ENCODE results near the gene PITPNC1. TPM values are rescaled to one million over a fixed set of nuclear protein-coding genes. Genes with fewer than 3 reads are reported as not detected.

The PITPNC1 gene
- total RNA-seq, 2 donors from 2014 or later = 79.5 to 109 TPM

DNA sequence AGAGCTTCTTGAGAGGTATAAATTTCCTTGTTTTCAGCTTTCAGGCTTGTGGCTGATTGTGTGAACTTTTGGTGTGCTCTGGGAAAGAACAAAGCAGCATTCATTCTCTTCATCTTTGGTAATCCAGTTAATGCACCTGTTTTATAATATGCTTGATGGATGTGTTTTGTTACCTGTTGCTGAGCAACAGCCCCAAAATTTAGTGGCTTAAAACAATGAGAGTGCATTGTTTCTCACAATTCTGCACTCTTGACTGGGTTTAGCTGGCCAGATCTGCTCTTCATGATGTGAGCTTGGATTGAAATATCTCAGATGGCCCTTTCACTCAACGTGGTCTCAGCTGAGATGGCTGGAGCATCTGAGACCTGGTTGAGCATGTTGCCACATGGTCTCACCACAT lies 281.9 kb downstream of the PITPNC1 start:
- peaks cover 11% of the 10 kb centered on the region for H3K4me1 Mint-ChIP-seq (ENCODE audit: low read depth)
- ATAC-seq (replicated peaks in 1 of 2) = no peak

DNA sequence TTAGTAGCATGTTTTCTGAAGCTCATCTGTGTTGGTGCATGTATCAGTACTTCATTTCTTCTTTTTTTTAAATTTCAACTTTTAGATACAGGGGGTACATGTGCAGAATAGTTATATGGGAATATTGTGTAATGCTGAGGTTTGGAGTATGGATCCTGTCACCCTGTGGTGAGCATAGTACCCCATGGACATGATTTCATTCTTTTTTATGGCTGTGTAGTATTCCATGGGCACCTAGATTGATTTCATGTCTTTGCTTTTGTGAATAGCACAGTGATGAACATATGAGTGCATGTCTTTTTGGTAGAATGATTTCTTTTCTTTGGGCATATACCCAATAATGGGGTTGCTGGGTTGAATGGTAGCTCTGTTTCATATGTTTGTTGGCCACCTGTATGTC lies 285.6 kb downstream of the PITPNC1 start:
- Mint-ChIP-seq H3K4me1 (ENCODE audit: low read depth) (peaks cover 11% of the 10 kb centered on the region), H3K36me3 (ENCODE audit: insufficient read depth in 2 of 2) (peaks cover 7 to 20% of the 10 kb centered on the region in 2 donors), H3K27ac (no peak overlapping the region), H3K27me3 (ENCODE audit: low read depth) (no peaks in the 10 kb centered on the region), H3K9me3 (peaks cover 8 to 12% of the 10 kb centered on the region in 2 donors), H3K4me3 (no peak overlapping the region)
- ATAC-seq (replicated peaks in 1 of 2) (no peak), DNase-seq (no peak)

More for the DNA sequence above, 281.9 kb downstream of the PITPNC1 start:
- no peak overlapping the region for H3K4me3 Mint-ChIP-seq
- DNase-seq = no peak
- H3K27ac Mint-ChIP-seq = peak overlapping the region; percentile 14
- peaks cover 7 to 23% of the 10 kb centered on the region in 2 donors for H3K36me3 Mint-ChIP-seq (ENCODE audit: insufficient read depth in 2 of 2)
- H3K9me3 Mint-ChIP-seq = peaks cover 8 to 12% of the 10 kb centered on the region in 2 donors
- H3K27me3 Mint-ChIP-seq (ENCODE audit: low read depth) = no peaks in the 10 kb centered on the region

GRCh38 chr17:67663457-67663856 lies 286.4 kb downstream of the PITPNC1 start:
- DNase-seq = no peak
- H3K4me1 Mint-ChIP-seq (ENCODE audit: low read depth) = peaks cover 10% of the 10 kb centered on the region
- no peak overlapping the region for H3K27ac Mint-ChIP-seq
- no peak for ATAC-seq (replicated peaks in 1 of 2)
- peaks cover 3 to 17% of the 10 kb centered on the region in 2 donors for H3K36me3 Mint-ChIP-seq (ENCODE audit: insufficient read depth in 2 of 2)
- H3K4me3 Mint-ChIP-seq = no peak overlapping the region
- no peaks in the 10 kb centered on the region for H3K27me3 Mint-ChIP-seq (ENCODE audit: low read depth)
- H3K9me3 Mint-ChIP-seq = peaks cover 2 to 11% of the 10 kb centered on the region in 2 donors

GRCh38 chr17:67666028-67666427 lies 288.9 kb downstream of the PITPNC1 start:
- Mint-ChIP-seq H3K36me3 (ENCODE audit: insufficient read depth in 2 of 2) (peaks cover 0 to 10% of the 10 kb centered on the region in 2 donors), H3K27ac (peak overlapping the region; percentile 11), H3K4me3 (no peak overlapping the region), H3K9me3 (peaks cover 0 to 5% of the 10 kb centered on the region in 2 donors), H3K27me3 (ENCODE audit: low read depth) (no peaks in the 10 kb centered on the region), H3K4me1 (ENCODE audit: low read depth) (no peaks in the 10 kb centered on the region)
- ATAC-seq (replicated peaks in 1 of 2) (no peak), DNase-seq (no peak)

DNA sequence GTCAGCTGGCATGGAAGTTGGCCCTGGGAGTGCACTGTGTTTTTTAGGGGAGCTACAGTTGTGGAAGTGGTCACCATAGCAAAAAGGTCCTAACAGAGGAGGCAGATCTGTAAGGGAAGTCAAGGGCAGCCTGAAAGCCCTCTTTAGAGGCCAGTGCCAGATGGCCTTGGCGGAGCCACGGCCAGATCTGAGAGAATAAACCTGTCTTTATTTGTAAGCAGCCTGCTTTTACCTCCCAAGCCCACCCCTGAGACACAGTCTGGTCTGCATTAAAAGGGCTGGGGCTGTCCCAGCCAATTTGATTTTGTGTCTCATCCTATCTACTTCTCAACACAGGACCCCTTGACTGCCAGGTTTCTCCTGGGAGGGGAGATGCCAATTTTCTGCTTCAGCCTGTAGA lies 289.6 kb downstream of the PITPNC1 start:
- no peak for ATAC-seq (replicated peaks in 1 of 2)
- Mint-ChIP-seq H3K4me3 (no peak overlapping the region), H3K4me1 (ENCODE audit: low read depth) (no peaks in the 10 kb centered on the region), H3K9me3 (peaks cover 0 to 2% of the 10 kb centered on the region in 2 donors), H3K36me3 (ENCODE audit: insufficient read depth in 2 of 2) (peaks cover 0 to 4% of the 10 kb centered on the region in 2 donors), H3K27me3 (ENCODE audit: low read depth) (no peaks in the 10 kb centered on the region), H3K27ac (no peak overlapping the region)
- no peak for DNase-seq

- H3K27ac Mint-ChIP-seq = no peak overlapping the region
- peaks cover 0 to 5% of the 10 kb centered on the region in 2 donors for H3K36me3 Mint-ChIP-seq (ENCODE audit: insufficient read depth in 2 of 2)
- no peak overlapping the region for H3K4me3 Mint-ChIP-seq
- DNase-seq = no peak
- no peaks in the 10 kb centered on the region for H3K27me3 Mint-ChIP-seq (ENCODE audit: low read depth)
- ATAC-seq (replicated peaks in 1 of 2) = no peak
- no peaks in the 10 kb centered on the region for H3K9me3 Mint-ChIP-seq
- no peaks in the 10 kb centered on the region for H3K4me1 Mint-ChIP-seq (ENCODE audit: low read depth)
Observed at GRCh38 chr17:67671493-67671892, 294.4 kb downstream of the PITPNC1 start.

- Mint-ChIP-seq H3K36me3 (ENCODE audit: insufficient read depth in 2 of 2) (peaks cover 0 to 7% of the 10 kb centered on the region in 2 donors), H3K27ac (no peak overlapping the region), H3K4me3 (no peak overlapping the region), H3K9me3 (no peaks in the 10 kb centered on the region), H3K4me1 (ENCODE audit: low read depth) (no peaks in the 10 kb centered on the region), H3K27me3 (ENCODE audit: low read depth) (no peaks in the 10 kb centered on the region)
- ATAC-seq (replicated peaks in 1 of 2) = no peak
- no peak for DNase-seq
Observed at GRCh38 chr17:67672592-67673335, 295.7 kb downstream of the PITPNC1 start.

DNA sequence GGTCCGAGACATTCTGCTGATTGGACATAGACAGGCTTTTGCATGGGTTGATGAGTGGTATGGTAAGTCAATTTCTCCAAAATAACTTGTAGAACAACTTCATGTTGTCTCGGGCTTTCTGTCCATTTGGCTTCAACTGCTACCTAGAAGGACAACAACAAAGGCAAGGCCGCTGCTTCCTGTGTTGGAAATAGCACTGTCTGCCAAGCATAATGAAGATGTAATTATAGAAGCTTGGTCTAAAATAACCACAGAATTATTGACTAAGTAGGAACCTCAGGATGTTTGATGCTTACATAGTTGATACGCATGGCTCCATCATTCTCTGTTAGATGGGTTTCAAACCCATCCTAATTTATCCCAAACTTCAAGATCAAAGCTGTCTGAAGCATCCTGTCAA lies 298.4 kb downstream of the PITPNC1 start:
- Mint-ChIP-seq H3K27me3 (ENCODE audit: low read depth) (no peaks in the 10 kb centered on the region), H3K27ac (no peak overlapping the region), H3K4me1 (ENCODE audit: low read depth) (peaks cover 14% of the 10 kb centered on the region), H3K4me3 (no peak overlapping the region), H3K36me3 (ENCODE audit: insufficient read depth in 2 of 2) (peaks cover 1 to 4% of the 10 kb centered on the region in 2 donors), H3K9me3 (peaks cover 0 to 1% of the 10 kb centered on the region in 2 donors)
- no peak for DNase-seq
- no peak for ATAC-seq (replicated peaks in 1 of 2)

- H3K4me3 Mint-ChIP-seq = no peak overlapping the region
- peaks cover 0 to 1% of the 10 kb centered on the region in 2 donors for H3K9me3 Mint-ChIP-seq
- H3K4me1 Mint-ChIP-seq (ENCODE audit: low read depth) = peaks cover 17% of the 10 kb centered on the region
- ATAC-seq (replicated peaks in 1 of 2) (no peak), DNase-seq (no peak)
- no peak overlapping the region for H3K27ac Mint-ChIP-seq
- H3K36me3 Mint-ChIP-seq (ENCODE audit: insufficient read depth in 2 of 2) = peaks cover 1 to 4% of the 10 kb centered on the region in 2 donors
- no peaks in the 10 kb centered on the region for H3K27me3 Mint-ChIP-seq (ENCODE audit: low read depth)
Observed at GRCh38 chr17:67676305-67676704, 299.2 kb downstream of the PITPNC1 start.

GRCh38 chr17:67678414-67678813 lies 301.3 kb downstream of the PITPNC1 start:
- Mint-ChIP-seq H3K4me3 (no peak overlapping the region), H3K4me1 (ENCODE audit: low read depth) (peaks cover 17% of the 10 kb centered on the region), H3K27ac (no peak overlapping the region), H3K36me3 (ENCODE audit: insufficient read depth in 2 of 2) (peaks cover 1 to 4% of the 10 kb centered on the region in 2 donors), H3K27me3 (ENCODE audit: low read depth) (no peaks in the 10 kb centered on the region), H3K9me3 (peaks cover 0 to 1% of the 10 kb centered on the region in 2 donors)
- ATAC-seq (replicated peaks in 1 of 2) (no peak), DNase-seq (no peak)

DNA sequence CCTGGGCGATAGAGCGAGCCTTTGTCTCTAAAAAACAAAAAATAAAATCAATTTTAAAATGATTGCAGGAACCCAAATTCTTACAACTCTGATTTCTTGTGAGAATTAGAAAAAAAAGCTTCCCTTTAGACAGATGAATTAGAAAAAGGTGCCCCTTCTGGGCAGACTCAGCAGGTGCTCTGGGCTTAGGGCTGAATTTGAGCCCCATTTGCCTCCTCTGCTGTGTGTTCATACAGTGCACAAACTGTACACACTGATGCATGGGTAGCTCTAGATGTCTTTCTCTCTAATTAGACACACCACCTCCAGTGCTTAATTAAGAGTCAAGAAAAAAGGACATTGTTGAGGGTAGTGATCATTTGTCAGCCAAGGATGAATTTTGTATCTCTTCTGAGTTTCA lies 302.1 kb downstream of the PITPNC1 start:
- ATAC-seq (replicated peaks in 1 of 2) (no peak), DNase-seq (no peak)
- peaks cover 1 to 4% of the 10 kb centered on the region in 2 donors for H3K36me3 Mint-ChIP-seq (ENCODE audit: insufficient read depth in 2 of 2)
- peak overlapping the region; percentile 38 for H3K27ac Mint-ChIP-seq
- H3K4me1 Mint-ChIP-seq (ENCODE audit: low read depth) = peaks cover 17% of the 10 kb centered on the region
- peaks cover 0 to 1% of the 10 kb centered on the region in 2 donors for H3K9me3 Mint-ChIP-seq
- H3K4me3 Mint-ChIP-seq = no peak overlapping the region
- H3K27me3 Mint-ChIP-seq (ENCODE audit: low read depth) = no peaks in the 10 kb centered on the region

DNA sequence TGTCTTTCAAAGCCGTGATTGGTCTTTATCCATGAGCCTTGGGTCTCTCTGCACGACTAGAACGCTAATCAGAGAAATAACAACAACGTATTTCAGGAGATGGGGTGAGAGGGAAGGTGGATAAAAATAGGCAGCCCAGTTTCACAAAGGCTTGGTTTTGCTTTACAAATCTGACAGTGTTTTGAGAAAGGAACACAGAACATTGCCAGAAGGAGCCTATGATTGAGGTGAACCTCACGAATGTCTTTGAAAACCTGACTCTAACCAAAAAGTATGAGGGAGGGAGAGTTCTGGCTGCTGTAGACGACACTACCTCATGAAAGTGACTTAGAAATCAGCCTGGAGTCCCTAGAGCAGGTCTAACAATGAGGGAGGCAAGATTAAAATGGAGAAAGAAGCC lies 302.6 kb downstream of the PITPNC1 start:
- H3K36me3 Mint-ChIP-seq (ENCODE audit: insufficient read depth in 2 of 2) = peaks cover 1 to 4% of the 10 kb centered on the region in 2 donors
- no peaks in the 10 kb centered on the region for H3K27me3 Mint-ChIP-seq (ENCODE audit: low read depth)
- H3K4me3 Mint-ChIP-seq = no peak overlapping the region
- H3K4me1 Mint-ChIP-seq (ENCODE audit: low read depth) = peaks cover 17% of the 10 kb centered on the region
- peaks cover 0 to 1% of the 10 kb centered on the region in 2 donors for H3K9me3 Mint-ChIP-seq
- ATAC-seq (replicated peaks in 1 of 2) (no peak), DNase-seq (no peak)
- peak overlapping the region; percentile 10 for H3K27ac Mint-ChIP-seq

DNA sequence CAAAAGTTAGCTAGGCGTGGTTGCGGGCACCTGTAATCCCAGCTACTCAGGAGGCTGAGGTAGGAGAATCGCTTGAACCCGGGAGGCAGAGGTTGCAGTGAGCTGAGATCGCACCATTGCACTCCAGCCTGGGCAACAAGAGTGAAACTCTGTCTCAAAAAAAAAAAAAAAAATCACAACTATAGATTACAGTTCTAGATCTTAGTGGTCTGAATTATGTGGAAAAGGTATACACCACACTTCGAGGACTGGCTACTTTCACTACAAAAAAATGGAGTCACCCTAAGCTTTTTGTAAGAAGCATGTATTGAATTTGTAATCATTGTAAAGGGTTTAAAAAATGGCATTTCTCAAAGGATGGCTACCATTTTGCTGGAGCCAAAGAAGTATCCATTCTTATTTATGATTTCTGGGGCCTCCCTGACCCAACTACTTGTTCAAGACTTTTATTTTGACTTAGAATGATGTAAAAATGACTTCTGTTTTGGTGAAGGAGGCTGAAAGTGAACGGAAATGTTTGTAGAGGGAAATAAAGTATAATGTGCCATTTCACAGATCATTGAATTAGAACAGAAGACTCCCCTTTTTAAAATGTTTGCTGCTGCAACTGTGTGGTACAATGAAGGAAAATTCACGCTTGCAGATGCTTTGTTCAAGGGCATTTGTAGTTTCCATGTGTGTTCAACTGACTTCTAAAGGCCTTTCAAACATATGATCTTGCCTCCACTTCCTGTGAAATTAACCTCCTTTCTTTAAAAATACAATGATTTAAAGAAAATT lies 303.6 kb downstream of the PITPNC1 start:
- peak overlapping the region; percentile 2 to 16 for H3K4me3 Mint-ChIP-seq
- peaks cover 17% of the 10 kb centered on the region for H3K4me1 Mint-ChIP-seq (ENCODE audit: low read depth)
- H3K27me3 Mint-ChIP-seq (ENCODE audit: low read depth) = no peaks in the 10 kb centered on the region
- H3K36me3 Mint-ChIP-seq (ENCODE audit: insufficient read depth in 2 of 2) = peaks cover 1 to 2% of the 10 kb centered on the region in 2 donors
- H3K9me3 Mint-ChIP-seq = peaks cover 0 to 1% of the 10 kb centered on the region in 2 donors
- ATAC-seq (replicated peaks in 1 of 2) = peak in 1 of 2 donors; percentile 31
- DNase-seq = no peak
- peak overlapping the region; percentile 75 for H3K27ac Mint-ChIP-seq
